Fibroblast of lung (primary cell): Measurements from ENCODE around the gene UBE2QL1. TPM values are rescaled to one million over a fixed set of nuclear protein-coding genes. Genes with fewer than 3 reads are reported as not detected.

Experiments
- DNase-seq, 2 donors: peaks; one replicate each; pipeline versions ENCODE4 v3.0.0 to v3.0.0-alpha.2; 2010; ENCODE audit warnings: low read depth in 2 of 2
- H2AFZ ChIP-seq: 2 replicates; pipeline ENCODE4 v1.5.1; 2012; ENCODE audit warnings: low read length, control low read depth, inconsistent platforms
- H3K27ac ChIP-seq: 2 replicates; pipeline ENCODE4 v1.5.1; 2011; ENCODE audit warnings: low read length, control low read depth; ENCODE audit not compliant: insufficient read depth
- H3K27me3 ChIP-seq: 2 replicates; pipeline ENCODE4 v1.5.1; 2011; ENCODE audit warnings: mild to moderate bottlenecking, low read length; ENCODE audit not compliant: control insufficient read depth, insufficient read depth
- H3K36me3 ChIP-seq: 2 replicates; pipeline ENCODE4 v1.5.1; 2011; ENCODE audit warnings: low read length; ENCODE audit not compliant: control insufficient read depth, insufficient read depth
- H3K4me1 ChIP-seq: 2 replicates; pipeline ENCODE4 v1.5.1; 2011; ENCODE audit warnings: low read length; ENCODE audit not compliant: control insufficient read depth, insufficient read depth; ENCODE audit errors: extremely low read depth
- H3K4me2 ChIP-seq: 2 replicates; pipeline ENCODE4 v1.5.1; 2011; ENCODE audit warnings: low read length, control low read depth; ENCODE audit not compliant: insufficient read depth; ENCODE audit errors: extremely low read depth
- H3K4me3 ChIP-seq, 4 experiments: fragments of 200-600 bp in 1 of 4; sonication (generic) in 1 of 4; replicated peaks in 1 of 4; 2 replicates each; pipeline ENCODE4 v1.5.1; 2011 to 2016; ENCODE audit warnings: low read length in 4 of 4, low read depth in 3 of 4, mild to moderate bottlenecking in 3 of 4, control low read depth in 2 of 4, inconsistent platforms in 1 of 4, mixed read lengths in 1 of 4; ENCODE audit not compliant: insufficient read depth in 1 of 4; ENCODE audit errors: control extremely low read depth in 1 of 4
- H3K79me2 ChIP-seq: 2 replicates; pipeline ENCODE4 v1.5.1; 2012; ENCODE audit warnings: mild to moderate bottlenecking, low read length, inconsistent platforms; ENCODE audit not compliant: control insufficient read depth, insufficient read depth
- H3K9ac ChIP-seq: 2 replicates; pipeline ENCODE4 v1.5.1; 2011; ENCODE audit warnings: mild to moderate bottlenecking, low read length, control low read depth; ENCODE audit not compliant: insufficient read depth
- H3K9me3 ChIP-seq: 2 replicates; pipeline ENCODE4 v1.5.1; 2012; ENCODE audit warnings: low read depth, low read length; ENCODE audit not compliant: control insufficient read depth, insufficient read depth
- H4K20me1 ChIP-seq: 2 replicates; pipeline ENCODE4 v1.5.1; 2011; ENCODE audit warnings: low read length; ENCODE audit not compliant: control insufficient read depth, insufficient read depth; ENCODE audit errors: extremely low read depth
- EZH2 ChIP-seq: IDR thresholded peaks from 2 replicates; pipeline ENCODE4 v1.5.1; 2012; ENCODE audit warnings: low read length, control low read depth, mild to moderate bottlenecking; ENCODE audit errors: missing control alignments
- polyA plus RNA-seq, 2 donors: library from polyadenylated mRNA; depleted of rRNA in 1 of 2; stranded (reverse) in 1 of 2; unstranded in 1 of 2; fragments of >200 nt; gene quantifications; 2 replicates each; pipeline ENCODE4 v1.2.1, GENCODE V29; 2011 to 2012; ENCODE audit warnings: missing spikeins in 1 of 2
- total RNA-seq: library from RNA; depleted of rRNA; stranded (reverse); fragments of >200 nt; gene quantifications from 2 replicates; pipeline ENCODE4 v1.2.1, GENCODE V29; 2014
- TF ChIP-seq, protein P1 (sequence below), 2 donors: IDR thresholded peaks in 1 of 2; conservative IDR thresholded peaks in 1 of 2; 1 replicate in 1 of 2; 2 replicates in 1 of 2; pipeline ENCODE4 v1.5.1; 2011 to 2012; ENCODE audit warnings: low read length in 2 of 2, control low read depth in 1 of 2, inconsistent platforms in 1 of 2, low read depth in 1 of 2, mild to moderate bottlenecking in 1 of 2

Gene UBE2QL1
- total and polyA plus RNA-seq, 2 donors (not counting 1 experiment from before 2014, with no cell fraction given): not detected

DNA sequence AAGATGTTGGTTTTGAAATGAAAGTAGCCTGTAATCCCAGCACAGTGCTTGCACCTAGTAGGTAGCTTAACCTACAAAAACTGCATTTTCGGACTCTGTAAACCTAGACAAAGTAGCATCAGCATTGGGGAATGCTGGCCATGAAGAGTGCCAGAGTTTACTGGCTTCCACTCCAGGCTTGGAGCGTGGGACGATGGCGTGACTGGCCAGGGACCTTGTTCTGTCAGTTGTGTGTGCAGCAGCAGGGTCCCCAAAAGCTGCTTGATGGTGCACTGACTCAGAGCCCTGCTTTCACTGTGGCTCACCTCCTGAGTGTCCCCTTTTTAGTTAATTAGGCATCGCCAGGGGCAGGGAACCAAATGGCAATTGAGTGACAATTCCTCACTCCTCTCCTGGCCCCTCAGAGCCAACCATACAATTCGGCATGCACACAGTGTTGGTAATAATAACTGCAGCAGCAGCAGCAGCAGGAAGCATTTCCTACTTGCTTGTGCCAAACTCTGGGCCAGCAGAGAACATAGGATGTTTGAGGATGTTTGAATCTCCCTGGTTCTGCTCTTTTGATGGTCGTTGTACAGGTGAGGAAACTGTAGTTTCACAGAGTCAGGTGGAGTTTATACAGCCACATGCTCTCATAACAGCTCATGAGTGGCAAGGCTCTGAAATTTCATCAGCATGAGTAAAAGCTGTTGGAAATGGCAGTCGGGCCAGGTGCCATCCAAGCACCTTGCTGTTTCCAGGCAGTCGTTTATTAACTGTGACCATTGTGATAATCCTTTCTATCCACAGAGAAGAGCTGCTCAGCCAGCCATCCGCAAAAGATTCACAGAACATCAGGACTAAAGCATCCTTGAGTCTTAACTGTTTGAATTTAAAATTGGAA lies 4.2 kb downstream of the UBE2QL1 start:
- Histone ChIP-seq H3K36me3 (no peaks in the 10 kb centered on the region), H3K4me2 (no peak overlapping the region), H3K27ac (no peak overlapping the region), H3K4me1 (no peaks in the 10 kb centered on the region), H3K9ac (no peak overlapping the region), H3K9me3 (no peaks in the 10 kb centered on the region), H2AFZ (no peak overlapping the region), H4K20me1 (peaks cover 2% of the 10 kb centered on the region), H3K27me3 (peaks cover 17% of the 10 kb centered on the region), H3K4me3 (no peak overlapping the region), H3K79me2 (no peaks in the 10 kb centered on the region)
- TF ChIP-seq EZH2: no peak
- TF ChIP-seq, protein P1, sequence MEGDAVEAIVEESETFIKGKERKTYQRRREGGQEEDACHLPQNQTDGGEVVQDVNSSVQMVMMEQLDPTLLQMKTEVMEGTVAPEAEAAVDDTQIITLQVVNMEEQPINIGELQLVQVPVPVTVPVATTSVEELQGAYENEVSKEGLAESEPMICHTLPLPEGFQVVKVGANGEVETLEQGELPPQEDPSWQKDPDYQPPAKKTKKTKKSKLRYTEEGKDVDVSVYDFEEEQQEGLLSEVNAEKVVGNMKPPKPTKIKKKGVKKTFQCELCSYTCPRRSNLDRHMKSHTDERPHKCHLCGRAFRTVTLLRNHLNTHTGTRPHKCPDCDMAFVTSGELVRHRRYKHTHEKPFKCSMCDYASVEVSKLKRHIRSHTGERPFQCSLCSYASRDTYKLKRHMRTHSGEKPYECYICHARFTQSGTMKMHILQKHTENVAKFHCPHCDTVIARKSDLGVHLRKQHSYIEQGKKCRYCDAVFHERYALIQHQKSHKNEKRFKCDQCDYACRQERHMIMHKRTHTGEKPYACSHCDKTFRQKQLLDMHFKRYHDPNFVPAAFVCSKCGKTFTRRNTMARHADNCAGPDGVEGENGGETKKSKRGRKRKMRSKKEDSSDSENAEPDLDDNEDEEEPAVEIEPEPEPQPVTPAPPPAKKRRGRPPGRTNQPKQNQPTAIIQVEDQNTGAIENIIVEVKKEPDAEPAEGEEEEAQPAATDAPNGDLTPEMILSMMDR (conservative IDR thresholded peaks at IDR 0.05 in 1 of 2, IDR thresholded peaks at IDR 0.05 in 1 of 2; ENCODE audit: low read depth in 1 of 2, low read length in 2 of 2): no peak
- no peak for DNase-seq

DNA sequence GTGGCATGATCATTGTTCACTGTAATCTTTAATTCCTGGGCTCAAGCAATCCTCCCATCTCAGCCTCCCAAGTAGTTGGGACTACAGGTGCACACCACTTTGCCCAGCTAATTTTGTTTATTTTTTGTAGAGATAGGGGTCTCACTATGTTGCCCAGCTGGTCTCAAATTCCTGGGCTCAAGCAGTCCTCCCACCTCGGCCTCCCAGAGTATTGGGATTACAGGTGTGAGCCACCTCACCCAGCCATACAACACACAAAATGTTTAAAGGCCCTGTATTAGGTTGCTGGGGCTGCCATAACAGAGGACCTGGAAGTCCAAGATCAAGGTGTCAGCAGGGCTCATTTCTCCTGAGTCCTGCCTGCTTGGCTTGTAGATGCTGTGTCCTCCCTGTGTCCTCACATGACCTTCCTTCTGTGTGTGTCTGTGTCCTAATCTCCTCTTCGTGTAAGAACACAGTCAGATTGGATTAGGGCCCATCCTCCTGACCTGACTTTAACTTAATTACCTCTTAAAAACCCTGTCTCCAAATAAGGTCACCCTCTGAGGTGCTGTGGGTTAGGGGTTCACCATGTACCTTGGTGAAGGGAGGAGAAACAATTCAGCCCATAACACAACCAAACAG lies 5.4 kb downstream of the UBE2QL1 start:
- Histone ChIP-seq H3K4me2 (no peak overlapping the region), H3K27ac (no peak overlapping the region), H2AFZ (no peak overlapping the region), H3K4me1 (no peaks in the 10 kb centered on the region), H3K4me3 (no peak overlapping the region), H4K20me1 (no peaks in the 10 kb centered on the region), H3K27me3 (peaks cover 13% of the 10 kb centered on the region), H3K9ac (no peak overlapping the region), H3K36me3 (no peaks in the 10 kb centered on the region), H3K9me3 (no peaks in the 10 kb centered on the region), H3K79me2 (no peaks in the 10 kb centered on the region)
- no peak for DNase-seq
- TF ChIP-seq, protein P1 (conservative IDR thresholded peaks at IDR 0.05 in 1 of 2, IDR thresholded peaks at IDR 0.05 in 1 of 2; ENCODE audit: low read depth in 1 of 2, low read length in 2 of 2): no peak
- no peak for TF ChIP-seq EZH2

DNA sequence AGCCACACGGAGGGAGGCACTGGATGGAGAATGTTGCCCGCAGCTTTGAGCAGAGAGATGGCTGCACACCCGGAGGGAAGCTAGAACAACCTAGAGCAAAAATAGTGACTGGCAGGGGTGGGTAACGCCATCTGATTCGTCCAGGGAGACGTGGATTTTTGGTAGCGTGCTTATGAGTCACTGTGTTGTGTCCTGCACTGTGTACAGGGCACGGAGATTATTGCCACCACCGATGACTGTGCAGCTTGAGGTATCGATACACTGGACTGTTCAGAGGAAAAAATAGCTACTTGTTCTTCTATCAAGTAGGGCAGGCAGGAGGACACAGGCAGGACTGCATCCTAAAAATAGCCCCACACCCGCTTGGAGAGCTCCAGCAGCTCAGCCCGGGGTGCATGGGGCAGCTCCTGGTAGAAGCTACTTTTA lies 6.0 kb downstream of the UBE2QL1 start:
- Histone ChIP-seq H3K4me2 (no peak overlapping the region), H3K36me3 (no peaks in the 10 kb centered on the region), H4K20me1 (no peaks in the 10 kb centered on the region), H3K9me3 (no peaks in the 10 kb centered on the region), H3K4me1 (no peaks in the 10 kb centered on the region), H3K9ac (no peak overlapping the region), H3K27ac (no peak overlapping the region), H3K27me3 (peaks cover 8% of the 10 kb centered on the region), H2AFZ (no peak overlapping the region), H3K79me2 (no peaks in the 10 kb centered on the region), H3K4me3 (no peak overlapping the region)
- DNase-seq: no peak
- TF ChIP-seq, protein P1 (conservative IDR thresholded peaks at IDR 0.05 in 1 of 2, IDR thresholded peaks at IDR 0.05 in 1 of 2; ENCODE audit: low read depth in 1 of 2, low read length in 2 of 2): no peak
- TF ChIP-seq EZH2: no peak
